ENCODE measurements around the gene GPD2.

Gene GPD2

DNA sequence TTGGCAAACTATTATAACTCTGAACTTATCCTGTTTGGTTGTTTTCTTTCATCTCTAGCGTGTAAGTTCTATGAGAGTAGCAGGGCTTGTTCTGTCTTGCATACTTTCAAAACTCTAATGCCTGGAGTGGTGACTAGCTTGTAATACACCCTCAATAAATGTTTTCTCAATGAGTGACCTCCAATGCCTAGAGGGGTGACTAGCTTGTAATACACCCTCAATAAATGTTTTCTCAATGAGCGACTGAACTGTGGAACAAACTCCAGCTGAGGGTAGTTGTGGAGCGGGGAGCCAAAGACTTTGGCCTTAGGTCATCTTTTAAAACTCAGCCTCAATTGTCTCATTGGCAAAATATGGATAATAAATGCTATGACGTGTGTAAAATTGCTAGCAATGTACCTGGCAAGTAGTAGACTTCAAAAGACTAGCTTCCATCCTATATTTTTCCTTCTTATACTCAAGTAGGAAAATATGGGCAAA is 1.8 kb downstream of the GPD2 start:
- FAIRE-seq: no peak
- TF ChIP-seq POLR2AphosphoS5 (IDR thresholded peaks at IDR 0.05; ENCODE audit: low read depth, low read length) (no peak), POLR2A (IDR thresholded peaks at IDR 0.05; ENCODE audit: low read depth, low read length) (no peak), TAF1 (IDR thresholded peaks at IDR 0.05; ENCODE audit: borderline replicate concordance, low read depth, low read length) (no peak)
- no peak for DNase-seq (ENCODE audit: insufficient read length)

DNA sequence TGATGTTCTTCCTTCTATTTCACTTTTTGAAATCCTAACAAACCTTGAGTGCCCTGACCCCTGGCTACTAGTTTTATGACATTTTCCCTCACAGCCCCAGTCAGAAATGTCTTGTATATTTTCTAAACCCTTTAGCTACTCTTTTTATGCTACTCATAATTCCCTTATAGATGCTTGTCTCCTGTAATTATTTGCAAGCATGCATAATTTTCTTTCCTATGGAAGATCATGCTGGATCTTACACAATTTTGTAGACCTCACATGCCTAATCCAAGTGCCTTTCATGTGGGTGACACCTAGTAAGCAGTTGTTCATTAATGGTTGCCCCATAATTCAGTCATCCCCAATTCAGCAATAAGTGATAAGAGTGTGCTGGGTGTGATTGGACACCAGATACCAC is 6.9 kb downstream of the GPD2 start:
- FAIRE-seq (no peak), DNase-seq (ENCODE audit: insufficient read length) (no peak)
- TF ChIP-seq POLR2AphosphoS5 (IDR thresholded peaks at IDR 0.05; ENCODE audit: low read depth, low read length): no peak
- no peak for TF ChIP-seq TAF1 (IDR thresholded peaks at IDR 0.05; ENCODE audit: borderline replicate concordance, low read depth, low read length)
- no peak for TF ChIP-seq POLR2A (IDR thresholded peaks at IDR 0.05; ENCODE audit: low read depth, low read length)

DNA sequence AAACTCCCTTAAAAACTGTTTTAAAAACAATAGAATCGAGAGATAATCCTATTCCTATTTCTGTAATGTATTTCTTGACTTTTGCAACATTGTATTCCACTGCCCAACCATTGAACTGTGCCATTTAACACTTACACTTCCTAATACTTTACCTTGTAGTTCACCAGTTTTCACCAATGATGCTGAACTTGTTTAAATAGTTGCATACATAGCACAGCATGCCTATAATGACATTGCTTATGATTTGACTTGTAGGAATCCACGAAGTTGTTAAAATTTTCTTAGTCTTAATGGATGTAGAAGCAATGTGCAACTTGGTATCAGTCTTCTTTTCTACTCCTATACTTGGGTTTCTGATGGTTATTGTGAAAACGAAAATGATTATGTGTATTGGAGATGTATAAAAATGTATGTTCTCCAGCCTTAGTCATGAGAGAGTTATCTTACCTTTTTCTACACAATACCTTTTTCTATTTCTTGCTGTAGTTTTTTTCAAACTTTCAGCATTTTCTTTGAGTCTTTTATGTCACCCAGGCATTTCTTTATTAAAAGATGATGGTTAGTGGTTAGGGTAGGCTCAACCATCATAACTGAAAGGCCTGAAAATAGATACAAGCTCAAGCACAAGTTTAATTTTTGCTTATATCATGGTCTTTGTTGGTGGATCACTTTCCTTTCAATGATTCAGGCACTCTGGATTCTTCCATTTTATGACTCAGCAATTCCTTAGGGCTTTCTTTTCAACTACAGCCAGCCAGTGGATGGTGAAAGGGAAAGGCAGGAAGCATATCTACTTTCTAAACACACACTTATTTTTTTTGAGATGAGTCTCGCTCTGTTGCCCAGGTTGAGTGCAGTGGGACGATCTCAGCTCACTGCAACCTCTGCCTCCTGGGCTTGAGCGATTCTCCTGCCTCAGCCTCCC is 9.4 kb downstream of the GPD2 start:
- TF ChIP-seq TAF1 (IDR thresholded peaks at IDR 0.05; ENCODE audit: borderline replicate concordance, low read depth, low read length) (no peak), POLR2A (IDR thresholded peaks at IDR 0.05; ENCODE audit: low read depth, low read length) (no peak), POLR2AphosphoS5 (IDR thresholded peaks at IDR 0.05; ENCODE audit: low read depth, low read length) (no peak)
- FAIRE-seq: no peak
- DNase-seq (ENCODE audit: insufficient read length): no peak

DNA sequence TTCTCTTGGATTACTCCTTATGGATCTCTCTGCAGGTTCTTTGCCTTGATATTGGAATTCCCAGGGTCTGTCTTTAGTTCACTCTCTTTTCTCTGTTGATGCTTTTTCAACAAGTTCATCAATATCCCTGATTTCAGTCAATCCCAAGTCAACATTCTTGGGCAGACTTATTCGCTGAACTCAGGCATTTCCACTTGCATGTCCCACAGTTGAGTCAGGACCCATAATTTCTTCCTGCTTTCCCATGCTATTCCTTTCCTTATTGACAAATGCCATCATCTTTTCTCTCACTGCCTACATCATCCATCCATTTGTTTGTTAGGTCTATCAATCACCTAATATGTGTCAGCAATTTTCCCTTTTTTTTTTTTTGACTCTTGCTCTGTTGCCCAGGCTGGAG is 11.6 kb downstream of the GPD2 start:
- no peak for DNase-seq (ENCODE audit: insufficient read length)
- no peak for FAIRE-seq
- TF ChIP-seq TAF1 (IDR thresholded peaks at IDR 0.05; ENCODE audit: borderline replicate concordance, low read depth, low read length): no peak
- TF ChIP-seq POLR2AphosphoS5 (IDR thresholded peaks at IDR 0.05; ENCODE audit: low read depth, low read length): no peak
- no peak for TF ChIP-seq POLR2A (IDR thresholded peaks at IDR 0.05; ENCODE audit: low read depth, low read length)

DNA sequence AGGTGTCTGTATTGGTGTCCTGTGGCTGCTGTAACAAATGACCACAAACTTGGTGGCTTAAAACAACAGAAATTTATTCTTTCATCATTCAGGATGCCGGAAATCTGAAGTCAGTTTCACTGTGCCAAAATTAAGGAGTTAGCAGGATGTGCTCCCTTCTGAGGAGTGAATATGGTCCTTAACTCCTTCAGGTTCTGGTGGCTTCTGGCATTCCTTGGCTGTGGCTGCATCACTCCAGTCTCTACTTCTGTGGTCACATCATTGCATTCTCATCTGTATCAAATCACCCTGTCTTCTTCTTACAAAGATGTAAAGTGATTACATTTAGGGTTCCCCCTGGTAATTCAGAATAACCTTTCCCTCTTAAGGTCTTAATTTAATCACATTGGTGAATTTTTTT is 12.6 kb downstream of the GPD2 start:
- TF ChIP-seq POLR2A (IDR thresholded peaks at IDR 0.05; ENCODE audit: low read depth, low read length) (no peak), TAF1 (IDR thresholded peaks at IDR 0.05; ENCODE audit: borderline replicate concordance, low read depth, low read length) (no peak), POLR2AphosphoS5 (IDR thresholded peaks at IDR 0.05; ENCODE audit: low read depth, low read length) (no peak)
- FAIRE-seq (no peak), DNase-seq (ENCODE audit: insufficient read length) (no peak)

DNA sequence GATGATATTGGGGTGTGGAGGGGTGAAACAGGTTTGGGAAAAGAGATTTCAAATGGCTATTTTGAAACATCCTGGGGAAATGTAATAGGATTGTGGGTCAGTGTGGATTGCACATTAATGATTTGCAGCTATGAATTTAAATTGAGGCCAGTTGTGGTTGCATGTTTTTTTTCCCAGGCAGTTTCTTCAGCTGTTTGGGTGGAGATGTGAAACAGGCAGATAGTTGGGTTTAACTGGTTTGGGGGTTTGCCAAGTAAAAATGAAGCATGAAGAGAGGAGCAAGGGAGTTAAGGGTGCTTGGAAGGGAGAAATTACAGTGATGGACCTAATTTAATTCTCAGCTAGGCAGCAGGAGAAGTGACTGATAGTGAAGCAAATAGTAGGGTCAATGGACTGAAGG is 16.8 kb downstream of the GPD2 start:
- TF ChIP-seq TAF1 (IDR thresholded peaks at IDR 0.05; ENCODE audit: borderline replicate concordance, low read depth, low read length) (no peak), POLR2A (IDR thresholded peaks at IDR 0.05; ENCODE audit: low read depth, low read length) (no peak), POLR2AphosphoS5 (IDR thresholded peaks at IDR 0.05; ENCODE audit: low read depth, low read length) (no peak)
- no peak for FAIRE-seq
- DNase-seq (ENCODE audit: insufficient read length): no peak

DNA sequence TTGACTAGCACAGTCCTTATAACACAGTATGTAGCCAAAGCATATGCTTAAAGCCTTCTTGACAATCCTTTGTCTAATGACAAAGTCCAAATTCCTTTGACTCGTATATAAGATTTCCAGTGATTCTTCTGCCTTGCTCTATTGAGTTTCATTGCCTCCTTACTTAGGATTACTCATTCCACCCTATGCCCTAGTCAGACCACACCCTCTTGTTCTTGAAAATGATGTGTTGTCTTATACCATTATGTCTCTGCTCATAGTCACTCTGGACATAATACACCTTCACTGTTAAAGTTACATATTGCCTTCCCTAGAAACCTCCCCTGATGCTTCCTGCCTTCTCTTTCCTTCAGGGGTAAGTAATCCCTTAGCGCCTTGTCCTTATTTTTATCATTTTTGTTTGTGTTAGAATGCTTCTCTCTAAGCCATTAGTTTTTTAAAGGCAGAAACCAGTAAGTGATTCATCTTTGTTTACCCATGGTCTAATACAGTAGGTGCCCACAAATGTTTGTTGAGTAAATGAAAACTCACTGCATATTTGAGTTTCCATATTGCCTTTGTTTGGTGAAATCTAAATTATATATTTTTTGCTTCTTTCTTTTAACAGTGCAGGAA is 19.3 kb downstream of the GPD2 start:
- FAIRE-seq: no peak
- no peak for DNase-seq (ENCODE audit: insufficient read length)
- TF ChIP-seq POLR2AphosphoS5 (IDR thresholded peaks at IDR 0.05; ENCODE audit: low read depth, low read length): no peak
- no peak for TF ChIP-seq TAF1 (IDR thresholded peaks at IDR 0.05; ENCODE audit: borderline replicate concordance, low read depth, low read length)
- no peak for TF ChIP-seq POLR2A (IDR thresholded peaks at IDR 0.05; ENCODE audit: low read depth, low read length)

DNA sequence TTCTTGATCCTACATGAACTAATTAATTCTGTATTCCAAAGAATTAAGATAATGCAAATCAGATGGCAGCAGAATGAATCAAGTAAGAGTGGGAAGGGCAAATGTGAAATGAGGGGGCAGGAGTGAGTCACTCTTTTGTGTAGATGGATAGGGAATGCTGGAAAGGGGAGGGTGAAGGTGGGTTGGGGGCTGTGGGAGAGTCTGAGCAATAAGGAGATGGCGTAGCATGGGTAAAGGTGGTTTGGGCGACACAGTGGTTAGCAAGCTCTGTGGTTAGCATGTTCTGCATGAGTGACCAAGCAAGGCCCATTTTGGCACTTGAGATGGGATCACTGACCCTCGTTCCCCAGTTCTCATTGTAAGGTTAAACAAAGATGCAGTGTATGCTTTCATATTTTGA is 20.4 kb downstream of the GPD2 start:
- TF ChIP-seq POLR2AphosphoS5 (IDR thresholded peaks at IDR 0.05; ENCODE audit: low read depth, low read length) (no peak), POLR2A (IDR thresholded peaks at IDR 0.05; ENCODE audit: low read depth, low read length) (no peak), TAF1 (IDR thresholded peaks at IDR 0.05; ENCODE audit: borderline replicate concordance, low read depth, low read length) (no peak)
- no peak for FAIRE-seq
- no peak for DNase-seq (ENCODE audit: insufficient read length)

DNA sequence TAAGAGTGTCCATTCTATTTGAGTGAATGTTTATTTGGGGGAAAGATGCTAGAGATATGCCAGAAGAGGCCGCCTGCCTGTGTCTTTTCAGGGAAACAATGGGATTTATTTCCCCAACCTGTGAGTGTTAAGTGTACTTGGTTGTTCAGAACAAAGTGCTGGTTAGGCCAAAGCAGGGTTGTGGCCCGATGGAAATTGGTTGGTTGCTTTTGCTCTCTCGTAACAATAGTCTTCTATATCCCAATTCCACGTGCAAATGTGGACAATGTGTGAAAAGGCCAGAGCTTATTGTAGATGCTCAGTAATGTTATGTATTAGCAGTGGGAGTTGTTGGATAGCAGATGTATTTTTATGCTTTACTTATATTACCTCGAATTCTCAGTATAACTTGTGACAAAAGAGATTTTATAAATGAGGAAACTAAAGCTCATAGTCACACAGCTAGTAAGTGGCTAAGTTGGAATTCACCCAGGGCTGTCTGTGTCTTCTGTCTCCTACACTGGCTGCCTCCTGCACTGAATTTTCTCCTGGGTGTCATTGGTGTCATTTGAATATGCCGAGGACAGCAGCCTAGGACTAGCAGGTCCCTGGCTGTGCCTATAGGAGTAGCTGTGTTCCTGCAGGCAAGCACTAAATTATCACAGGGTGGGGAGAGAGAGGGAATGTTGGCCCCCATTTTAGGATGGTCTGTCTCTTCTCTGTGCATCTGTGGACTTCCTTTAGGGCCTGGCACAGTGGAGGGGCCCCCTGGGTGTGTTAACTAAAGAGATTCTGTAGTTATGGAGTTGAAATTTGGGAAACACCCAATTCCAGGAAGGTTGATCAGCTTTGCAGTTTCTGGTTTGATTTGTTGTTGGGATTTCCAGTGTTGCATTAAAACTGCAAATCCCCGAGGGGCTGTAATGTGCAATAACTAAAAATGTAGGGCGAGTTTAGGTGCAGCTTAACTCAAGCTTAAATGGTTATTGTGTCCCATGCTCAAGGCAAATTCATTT is 21.6 kb downstream of the GPD2 start:
- no peak for TF ChIP-seq POLR2AphosphoS5 (IDR thresholded peaks at IDR 0.05; ENCODE audit: low read depth, low read length)
- no peak for TF ChIP-seq TAF1 (IDR thresholded peaks at IDR 0.05; ENCODE audit: borderline replicate concordance, low read depth, low read length)
- TF ChIP-seq POLR2A (IDR thresholded peaks at IDR 0.05; ENCODE audit: low read depth, low read length): no peak
- FAIRE-seq: no peak
- no peak for DNase-seq (ENCODE audit: insufficient read length)

DNA sequence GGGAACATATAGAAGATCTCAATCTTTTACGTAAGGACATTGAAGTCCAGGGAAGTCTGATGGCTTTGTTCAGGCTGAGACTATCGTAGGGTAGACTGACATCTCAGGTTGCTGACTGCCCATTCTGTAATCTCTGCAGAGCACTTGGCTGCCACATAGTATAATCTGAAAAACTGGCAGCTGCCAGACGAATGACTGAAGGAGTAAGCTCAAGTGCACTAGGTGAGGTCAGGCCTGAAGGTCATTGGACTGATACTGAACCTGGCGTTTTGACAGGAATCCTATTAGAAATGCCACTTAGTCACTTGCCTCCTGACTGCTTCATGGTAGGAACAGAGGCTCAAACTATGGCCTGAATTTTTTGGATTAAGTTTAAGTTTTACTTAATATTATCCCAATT is 23.5 kb downstream of the GPD2 start:
- DNase-seq (ENCODE audit: insufficient read length): no peak
- FAIRE-seq: no peak

DNA sequence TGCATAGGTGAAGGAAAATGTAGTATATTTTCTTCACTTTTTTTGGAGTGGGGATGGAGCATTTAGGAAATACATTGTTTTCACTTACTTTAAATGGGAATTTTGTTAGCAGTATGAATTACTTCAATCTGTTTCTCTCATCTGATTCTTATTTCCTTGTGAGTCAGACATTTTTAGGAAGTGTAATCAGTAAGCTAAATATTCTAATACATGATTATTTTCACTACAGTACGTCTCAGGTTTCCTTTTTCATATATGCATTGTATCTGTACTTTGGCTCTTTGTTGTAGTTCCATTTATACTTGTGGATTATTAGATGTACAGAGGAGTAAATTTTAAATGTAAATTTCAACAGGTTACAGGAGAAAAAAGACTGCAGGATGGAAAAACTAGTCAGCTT is 27.9 kb downstream of the GPD2 start:
- FAIRE-seq (no peak), DNase-seq (ENCODE audit: insufficient read length) (no peak)
- TF ChIP-seq POLR2AphosphoS5 (IDR thresholded peaks at IDR 0.05; ENCODE audit: low read depth, low read length): no peak
- no peak for TF ChIP-seq POLR2A (IDR thresholded peaks at IDR 0.05; ENCODE audit: low read depth, low read length)
- TF ChIP-seq TAF1 (IDR thresholded peaks at IDR 0.05; ENCODE audit: borderline replicate concordance, low read depth, low read length): no peak

More for the DNA sequence above, 23.5 kb downstream of the GPD2 start:
- TF ChIP-seq POLR2A (IDR thresholded peaks at IDR 0.05; ENCODE audit: low read depth, low read length) (no peak), POLR2AphosphoS5 (IDR thresholded peaks at IDR 0.05; ENCODE audit: low read depth, low read length) (no peak)

Measured in GM12892 (cell line).